ENCODE results near the gene XPNPEP2.

- TF ChIP-seq POLR2A (IDR thresholded peaks at IDR 0.05) = no peak
- TF ChIP-seq, protein P1, sequence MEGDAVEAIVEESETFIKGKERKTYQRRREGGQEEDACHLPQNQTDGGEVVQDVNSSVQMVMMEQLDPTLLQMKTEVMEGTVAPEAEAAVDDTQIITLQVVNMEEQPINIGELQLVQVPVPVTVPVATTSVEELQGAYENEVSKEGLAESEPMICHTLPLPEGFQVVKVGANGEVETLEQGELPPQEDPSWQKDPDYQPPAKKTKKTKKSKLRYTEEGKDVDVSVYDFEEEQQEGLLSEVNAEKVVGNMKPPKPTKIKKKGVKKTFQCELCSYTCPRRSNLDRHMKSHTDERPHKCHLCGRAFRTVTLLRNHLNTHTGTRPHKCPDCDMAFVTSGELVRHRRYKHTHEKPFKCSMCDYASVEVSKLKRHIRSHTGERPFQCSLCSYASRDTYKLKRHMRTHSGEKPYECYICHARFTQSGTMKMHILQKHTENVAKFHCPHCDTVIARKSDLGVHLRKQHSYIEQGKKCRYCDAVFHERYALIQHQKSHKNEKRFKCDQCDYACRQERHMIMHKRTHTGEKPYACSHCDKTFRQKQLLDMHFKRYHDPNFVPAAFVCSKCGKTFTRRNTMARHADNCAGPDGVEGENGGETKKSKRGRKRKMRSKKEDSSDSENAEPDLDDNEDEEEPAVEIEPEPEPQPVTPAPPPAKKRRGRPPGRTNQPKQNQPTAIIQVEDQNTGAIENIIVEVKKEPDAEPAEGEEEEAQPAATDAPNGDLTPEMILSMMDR (IDR thresholded peaks at IDR 0.05) = no peak
Measured at GRCh38 chrX:129743821-129744220, 5.0 kb downstream of the XPNPEP2 start.
